Loucy (cell line): Measurements from ENCODE around the gene UNC13D.

Experiments
- H2AFZ ChIP-seq: fragments of 200-600 bp; sonication (generic); 2 replicates; pipeline ENCODE4 v1.6.0; 2016; ENCODE audit warnings: antibody characterized with exemption, mild to moderate bottlenecking, low read length, moderate library complexity
- H3F3A ChIP-seq: fragments of 200-600 bp; 2 replicates; pipeline ENCODE4 v1.6.0; 2016; ENCODE audit warnings: antibody characterized with exemption, low read depth, mild to moderate bottlenecking
- H3K27me3 ChIP-seq: fragments of 200-600 bp; sonication (generic); 2 replicates; pipeline ENCODE4 v1.6.1; 2014; ENCODE audit warnings: low read length, mild to moderate bottlenecking; ENCODE audit not compliant: insufficient read depth, poor library complexity, severe bottlenecking
- H3K36me3 ChIP-seq: fragments of 200-600 bp; sonication (generic); 2 replicates; pipeline ENCODE4 v1.6.1; 2016; ENCODE audit warnings: low read length; ENCODE audit not compliant: insufficient read depth
- H3K4me1 ChIP-seq: fragments of 200-600 bp; sonication (generic); 2 replicates; pipeline ENCODE4 v1.5.1; 2014; ENCODE audit warnings: low read length, mild to moderate bottlenecking; ENCODE audit not compliant: insufficient read depth, poor library complexity, severe bottlenecking
- H3K4me2 ChIP-seq: fragments of 200-600 bp; sonication (generic); 2 replicates; pipeline ENCODE4 v1.6.0; 2014; ENCODE audit warnings: antibody characterized with exemption, low read length, low read depth, mild to moderate bottlenecking; ENCODE audit not compliant: poor library complexity, severe bottlenecking
- H3K4me3 ChIP-seq: fragments of 200-600 bp; sonication (generic); 2 replicates; pipeline ENCODE4 v1.5.1; 2014; ENCODE audit warnings: low read length, mild to moderate bottlenecking, mixed read lengths; ENCODE audit not compliant: poor library complexity, severe bottlenecking
- H3K79me2 ChIP-seq: fragments of 200-600 bp; sonication (generic); 2 replicates; pipeline ENCODE4 v1.6.1; 2014; ENCODE audit warnings: low read length; ENCODE audit not compliant: insufficient read depth
- H3K9ac ChIP-seq: fragments of 200-600 bp; sonication (generic); 2 replicates; pipeline ENCODE4 v1.6.0; 2014; ENCODE audit warnings: mild to moderate bottlenecking, low read depth, low read length, moderate library complexity; ENCODE audit not compliant: poor library complexity, severe bottlenecking
- H3K9me2 ChIP-seq: fragments of 200-600 bp; sonication (generic); replicated peaks from 2 replicates; pipeline ENCODE4 v1.6.1; 2016; ENCODE audit warnings: low read depth, low read length, mixed read lengths
- H3K9me3 ChIP-seq: fragments of 200-600 bp; sonication (generic); 2 replicates; pipeline ENCODE4 v1.6.1; 2014; ENCODE audit warnings: mild to moderate bottlenecking, antibody characterized with exemption, low read length, low read depth; ENCODE audit not compliant: insufficient read depth
- H4K20me1 ChIP-seq: fragments of 200-600 bp; sonication (generic); 2 replicates; pipeline ENCODE4 v1.6.0; 2014; ENCODE audit warnings: antibody characterized with exemption, low read length, mild to moderate bottlenecking; ENCODE audit not compliant: insufficient read depth, poor library complexity, severe bottlenecking
- CTCF ChIP-seq: fragments of 200-600 bp; sonication (generic); conservative IDR thresholded peaks from 2 replicates; pipeline ENCODE4 v1.5.1; 2014; ENCODE audit warnings: mild to moderate bottlenecking, antibody characterized with exemption, low read length
- EZH2phosphoT487 ChIP-seq: fragments of 200-600 bp; IDR thresholded peaks from 2 replicates; pipeline ENCODE4 v1.6.1; 2018; ENCODE audit warnings: antibody characterized with exemption, mild to moderate bottlenecking, moderate library complexity, borderline replicate concordance

The UNC13D gene

GRCh38 chr17:75810216-75810615 is 34.0 kb downstream of the UNC13D start:
- Histone ChIP-seq H3K27me3 (no peaks in the 10 kb centered on the region), H3K9me2 (no peaks in the 10 kb centered on the region), H3F3A (no peaks in the 10 kb centered on the region), H3K9me3 (no peaks in the 10 kb centered on the region), H3K4me3 (no peak overlapping the region), H3K36me3 (peaks cover 61% of the 10 kb centered on the region; the same call in 1 of the 2 replicates), H2AFZ (no peak overlapping the region), H3K9ac (no peak overlapping the region), H4K20me1 (peaks cover 8% of the 10 kb centered on the region), H3K4me2 (no peak overlapping the region), H3K79me2 (peaks cover 24% of the 10 kb centered on the region; the same call in 1 of the 2 replicates), H3K4me1 (no peaks in the 10 kb centered on the region)
- TF ChIP-seq EZH2phosphoT487: no peak
- no peak for TF ChIP-seq CTCF

GRCh38 chr17:75809631-75810111 is 34.5 kb downstream of the UNC13D start:
- Histone ChIP-seq H3K9me3 (no peaks in the 10 kb centered on the region), H3K4me2 (no peak overlapping the region), H4K20me1 (peaks cover 8% of the 10 kb centered on the region), H3K4me1 (no peaks in the 10 kb centered on the region), H3K27me3 (no peaks in the 10 kb centered on the region), H3F3A (no peaks in the 10 kb centered on the region), H3K79me2 (peaks cover 27% of the 10 kb centered on the region; the same call in 1 of the 2 replicates), H3K4me3 (no peak overlapping the region), H3K36me3 (peaks cover 55% of the 10 kb centered on the region; the same call in 1 of the 2 replicates), H3K9ac (no peak overlapping the region), H3K9me2 (no peaks in the 10 kb centered on the region), H2AFZ (no peak overlapping the region)
- TF ChIP-seq CTCF (no peak), EZH2phosphoT487 (no peak)

- no peak overlapping the region for H3K9ac ChIP-seq
- H3K27me3 ChIP-seq: no peaks in the 10 kb centered on the region
- H2AFZ ChIP-seq: no peak overlapping the region
- H3K9me2 ChIP-seq: no peaks in the 10 kb centered on the region
- peaks cover 8% of the 10 kb centered on the region for H4K20me1 ChIP-seq
- no peaks in the 10 kb centered on the region for H3F3A ChIP-seq
- H3K4me3 ChIP-seq: no peak overlapping the region
- TF ChIP-seq EZH2phosphoT487 (no peak), CTCF (no peak)
- H3K36me3 ChIP-seq: peaks cover 50% of the 10 kb centered on the region; the same call in 1 of the 2 replicates
- H3K79me2 ChIP-seq: peaks cover 33% of the 10 kb centered on the region; the same call in 1 of the 2 replicates
- no peaks in the 10 kb centered on the region for H3K4me1 ChIP-seq
- H3K4me2 ChIP-seq: no peak overlapping the region
- H3K9me3 ChIP-seq: no peaks in the 10 kb centered on the region
Observed at GRCh38 chr17:75808905-75809621, 35.1 kb downstream of the UNC13D start.
